ENCODE measurements around the gene SERPINI1.

DNA sequence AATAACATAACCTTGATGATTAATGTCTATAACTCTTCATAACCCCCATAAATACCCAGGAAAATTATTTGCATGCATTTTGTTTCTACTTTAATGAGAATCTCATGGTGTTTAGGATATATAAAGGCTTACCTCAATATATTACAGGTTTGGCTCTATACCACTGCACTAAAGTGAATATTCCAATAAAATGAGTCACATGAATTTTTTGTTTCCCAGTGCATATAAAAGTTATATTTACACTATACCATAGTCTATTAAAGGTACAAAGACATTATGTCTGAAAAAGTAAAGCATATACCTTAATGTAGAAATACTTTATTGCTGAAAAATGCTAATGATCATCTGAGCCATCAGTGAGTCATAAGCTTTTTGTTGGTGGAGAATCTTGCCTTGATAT lies 74.7 kb downstream of the SERPINI1 start:
- TF ChIP-seq, protein P1, sequence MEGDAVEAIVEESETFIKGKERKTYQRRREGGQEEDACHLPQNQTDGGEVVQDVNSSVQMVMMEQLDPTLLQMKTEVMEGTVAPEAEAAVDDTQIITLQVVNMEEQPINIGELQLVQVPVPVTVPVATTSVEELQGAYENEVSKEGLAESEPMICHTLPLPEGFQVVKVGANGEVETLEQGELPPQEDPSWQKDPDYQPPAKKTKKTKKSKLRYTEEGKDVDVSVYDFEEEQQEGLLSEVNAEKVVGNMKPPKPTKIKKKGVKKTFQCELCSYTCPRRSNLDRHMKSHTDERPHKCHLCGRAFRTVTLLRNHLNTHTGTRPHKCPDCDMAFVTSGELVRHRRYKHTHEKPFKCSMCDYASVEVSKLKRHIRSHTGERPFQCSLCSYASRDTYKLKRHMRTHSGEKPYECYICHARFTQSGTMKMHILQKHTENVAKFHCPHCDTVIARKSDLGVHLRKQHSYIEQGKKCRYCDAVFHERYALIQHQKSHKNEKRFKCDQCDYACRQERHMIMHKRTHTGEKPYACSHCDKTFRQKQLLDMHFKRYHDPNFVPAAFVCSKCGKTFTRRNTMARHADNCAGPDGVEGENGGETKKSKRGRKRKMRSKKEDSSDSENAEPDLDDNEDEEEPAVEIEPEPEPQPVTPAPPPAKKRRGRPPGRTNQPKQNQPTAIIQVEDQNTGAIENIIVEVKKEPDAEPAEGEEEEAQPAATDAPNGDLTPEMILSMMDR (IDR thresholded peaks at IDR 0.05): no peak
- TF ChIP-seq POLR2A (IDR thresholded peaks at IDR 0.05): no peak
